Measurements from ENCODE around the gene HBB. TPM values are rescaled to one million over a fixed set of nuclear protein-coding genes. Genes with fewer than 3 reads are reported as not detected.
"Not testable (repeated sequence)": the region's sequence is repeated elsewhere in the genome, so short reads cannot be mapped to it uniquely, and the experiment has no call there.

The HBB gene
- not detected for total RNA-seq

DNA sequence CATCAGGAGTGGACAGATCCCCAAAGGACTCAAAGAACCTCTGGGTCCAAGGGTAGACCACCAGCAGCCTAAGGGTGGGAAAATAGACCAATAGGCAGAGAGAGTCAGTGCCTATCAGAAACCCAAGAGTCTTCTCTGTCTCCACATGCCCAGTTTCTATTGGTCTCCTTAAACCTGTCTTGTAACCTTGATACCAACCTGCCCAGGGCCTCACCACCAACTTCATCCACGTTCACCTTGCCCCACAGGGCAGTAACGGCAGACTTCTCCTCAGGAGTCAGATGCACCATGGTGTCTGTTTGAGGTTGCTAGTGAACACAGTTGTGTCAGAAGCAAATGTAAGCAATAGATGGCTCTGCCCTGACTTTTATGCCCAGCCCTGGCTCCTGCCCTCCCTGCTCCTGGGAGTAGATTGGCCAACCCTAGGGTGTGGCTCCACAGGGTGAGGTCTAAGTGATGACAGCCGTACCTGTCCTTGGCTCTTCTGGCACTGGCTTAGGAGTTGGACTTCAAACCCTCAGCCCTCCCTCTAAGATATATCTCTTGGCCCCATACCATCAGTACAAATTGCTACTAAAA lies at the start of gene HBB:
Gene HBB (minus strand): TSS at position 340 of the 579 bp plus-strand sequence. CDS start 50 bp downstream, at position 290.
- no peaks in the 10 kb centered on the region for H3K4me1 Mint-ChIP-seq
- H3K27me3 Mint-ChIP-seq = no peaks in the 10 kb centered on the region
- no peaks in the 10 kb centered on the region for H3K36me3 Mint-ChIP-seq (ENCODE audit: low read depth)
- POLR2A ChIA-PET = no interaction called here
- H3K27ac Mint-ChIP-seq = no peak within 1 kb of the TSS
- CTCF ChIA-PET = no interaction called here
- DNase-seq = no peak
- no peak within 1 kb of the TSS for H3K4me3 Mint-ChIP-seq
- no peaks in the 10 kb centered on the region for H3K9me3 Mint-ChIP-seq

DNA sequence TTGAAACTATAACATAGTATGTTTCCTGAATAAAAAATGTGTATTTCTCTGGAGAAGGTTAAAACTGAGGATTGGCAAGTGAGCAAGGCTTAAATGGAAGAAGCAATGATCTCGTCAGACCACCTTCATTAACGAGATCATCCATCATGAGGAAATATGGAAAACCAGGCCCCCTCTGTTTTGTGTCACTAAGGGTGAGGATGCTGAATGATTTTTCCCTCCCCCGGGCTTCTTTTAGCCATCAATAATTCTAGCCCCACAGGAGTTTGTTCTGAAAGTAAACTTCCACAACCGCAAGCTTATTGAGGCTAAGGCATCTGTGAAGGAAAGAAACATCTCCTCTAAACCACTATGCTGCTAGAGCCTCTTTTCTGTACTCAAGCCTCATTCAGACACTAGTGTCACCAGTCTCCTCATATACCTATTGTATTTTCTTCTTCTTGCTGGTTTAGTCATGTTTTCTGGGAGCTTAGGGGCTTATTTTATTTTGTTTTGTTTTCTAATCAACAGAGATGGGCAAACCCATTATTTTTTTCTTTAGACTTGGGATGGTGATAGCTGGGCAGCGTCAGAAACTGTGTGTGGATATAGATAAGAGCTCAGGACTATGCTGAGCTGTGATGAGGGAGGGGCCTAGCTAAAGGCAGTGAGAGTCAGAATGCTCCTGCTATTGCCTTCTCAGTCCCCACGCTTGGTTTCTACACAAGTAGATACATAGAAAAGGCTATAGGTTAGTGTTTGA lies 48.7 kb upstream of the HBB start:
- no peak for DNase-seq
- no peaks in the 10 kb centered on the region for H3K9me3 Mint-ChIP-seq
- ChIA-PET CTCF (interaction anchor here (1.4 kb wide), 1 partner anchor 8 kb away, joined by 3 read pairs; no protein-coding TSS in a partner anchor), POLR2A (no interaction called here)
- H3K36me3 Mint-ChIP-seq (ENCODE audit: low read depth) = no peaks in the 10 kb centered on the region
- H3K4me1 Mint-ChIP-seq = peaks cover 4% of the 10 kb centered on the region
- no peak overlapping the region for H3K4me3 Mint-ChIP-seq
- H3K27me3 Mint-ChIP-seq = peaks cover 3% of the 10 kb centered on the region
- H3K27ac Mint-ChIP-seq = no peak overlapping the region

DNA sequence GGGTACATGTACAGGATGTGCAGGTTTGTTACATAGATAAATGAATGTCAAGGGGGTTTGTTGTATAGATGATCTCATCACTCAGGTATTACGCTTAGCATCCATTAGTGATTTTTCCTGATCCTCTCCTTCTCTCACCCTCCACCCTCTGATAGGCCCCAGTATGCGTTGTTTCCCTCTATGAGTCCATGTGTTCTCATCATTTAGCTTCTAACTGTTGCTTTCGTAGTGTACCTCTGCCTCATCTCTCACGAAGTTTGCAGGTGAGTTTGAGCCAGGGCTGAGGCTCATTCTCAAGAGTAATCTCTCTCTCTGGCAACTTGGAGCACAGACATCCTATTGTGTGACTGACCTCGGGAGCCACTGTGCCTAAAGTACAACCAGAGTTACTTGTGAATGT lies 47.5 kb upstream of the HBB start:
- DNase-seq = no peak
- H3K27ac Mint-ChIP-seq = no peak overlapping the region
- H3K4me1 Mint-ChIP-seq = no peaks in the 10 kb centered on the region
- H3K4me3 Mint-ChIP-seq = no peak overlapping the region
- POLR2A ChIA-PET = no interaction called here
- H3K36me3 Mint-ChIP-seq (ENCODE audit: low read depth) = no peaks in the 10 kb centered on the region
- CTCF ChIA-PET = interaction anchor here (1.4 kb wide), 1 partner anchor 10 kb away, joined by 3 read pairs; no protein-coding TSS in a partner anchor
- H3K9me3 Mint-ChIP-seq = no peaks in the 10 kb centered on the region
- peaks cover 3% of the 10 kb centered on the region for H3K27me3 Mint-ChIP-seq

DNA sequence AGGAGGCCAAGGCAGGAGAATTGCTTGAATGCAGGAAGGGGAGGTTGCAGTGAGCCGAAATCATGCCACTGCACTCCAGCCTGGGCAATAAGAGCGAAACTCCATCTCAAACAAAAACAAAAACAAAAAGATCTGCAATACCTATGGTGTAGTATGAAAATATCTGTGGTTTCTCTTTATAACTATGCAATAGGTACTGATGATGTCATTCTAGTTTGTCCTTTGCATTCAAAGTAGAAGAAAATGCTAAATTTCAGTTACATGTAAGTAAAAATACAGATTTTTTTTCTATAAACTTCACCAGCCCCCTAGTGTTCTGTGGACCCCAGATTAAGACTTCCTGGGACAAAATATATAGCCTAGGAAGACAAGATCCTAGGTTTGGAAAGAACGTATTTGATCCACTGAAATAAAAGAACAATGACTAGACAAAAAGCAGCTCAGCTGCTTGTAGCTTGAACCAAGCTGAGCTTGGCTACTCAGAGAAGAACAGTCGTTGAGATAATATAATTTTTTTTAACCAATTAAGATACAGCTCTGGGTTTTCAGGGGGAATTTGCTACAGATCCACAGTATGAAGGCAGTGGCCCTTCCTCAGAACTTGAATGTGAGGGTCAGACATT lies 45.6 kb upstream of the HBB start:
- Mint-ChIP-seq H3K27ac (no peak overlapping the region), H3K9me3 (no peaks in the 10 kb centered on the region), H3K36me3 (ENCODE audit: low read depth) (no peaks in the 10 kb centered on the region), H3K4me3 (no peak overlapping the region), H3K27me3 (peaks cover 3% of the 10 kb centered on the region), H3K4me1 (no peaks in the 10 kb centered on the region)
- ChIA-PET POLR2A (no interaction called here), CTCF (no interaction called here)
- no peak for DNase-seq

DNA sequence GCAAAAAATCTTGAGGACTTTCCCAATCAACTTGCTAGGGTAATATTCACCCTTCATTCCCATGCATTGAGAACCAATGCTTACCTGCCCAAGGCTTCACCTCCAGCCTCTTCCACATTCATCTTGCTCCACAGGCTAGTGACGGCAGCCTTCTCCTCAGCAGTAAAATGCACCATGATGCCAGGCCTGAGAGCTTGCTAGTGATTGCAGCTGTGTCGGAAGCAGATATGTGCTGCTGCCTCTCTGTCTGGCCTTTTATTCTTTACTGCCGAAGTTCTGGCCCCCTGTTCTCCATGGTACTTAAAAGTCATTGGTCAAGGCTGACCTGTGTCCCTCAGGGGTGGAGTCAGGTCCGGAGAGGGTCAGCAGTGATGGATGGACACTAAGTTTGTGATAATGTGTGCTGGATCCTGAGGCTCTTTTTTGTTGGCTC lies 42.9 kb upstream of the HBB start, which contains the start of gene HBE1:
Gene HBE1 (minus strand): TSS at position 231 of the 433 bp plus-strand sequence. CDS start 55 bp downstream, at position 176.
- peaks cover 6% of the 10 kb centered on the region for H3K27me3 Mint-ChIP-seq
- POLR2A ChIA-PET = no interaction called here
- H3K4me3 Mint-ChIP-seq = no peak within 1 kb of the TSS
- CTCF ChIA-PET = no interaction called here
- no peak for DNase-seq
- H3K9me3 Mint-ChIP-seq = no peaks in the 10 kb centered on the region
- no peaks in the 10 kb centered on the region for H3K4me1 Mint-ChIP-seq
- no peak within 1 kb of the TSS for H3K27ac Mint-ChIP-seq
- no peaks in the 10 kb centered on the region for H3K36me3 Mint-ChIP-seq (ENCODE audit: low read depth)

DNA sequence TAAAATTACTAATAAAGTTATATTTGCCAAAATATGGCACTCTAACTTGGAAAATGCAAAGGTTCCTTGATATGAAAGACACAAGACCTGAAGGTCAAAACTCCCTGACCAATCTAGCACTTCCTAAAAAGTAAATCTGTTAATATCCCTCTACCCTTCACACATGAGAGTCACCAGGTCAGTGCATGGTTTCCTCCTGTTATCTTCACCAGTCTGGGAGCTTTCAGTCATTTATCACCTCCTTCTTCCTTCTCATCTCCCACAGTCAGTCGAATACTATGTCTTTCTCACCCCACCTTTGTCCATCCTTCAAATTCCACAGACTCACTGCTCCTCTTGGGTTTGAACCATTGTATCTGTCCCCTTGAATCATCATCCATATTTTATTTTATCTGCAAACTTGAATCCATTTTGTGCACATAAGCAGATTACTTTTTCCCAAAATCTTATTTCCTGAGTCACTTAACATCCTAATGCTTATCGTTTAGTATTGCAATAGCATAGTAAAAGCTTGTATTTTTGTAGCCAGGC lies 40.2 kb upstream of the HBB start:
- POLR2A ChIA-PET = no interaction called here
- H3K36me3 Mint-ChIP-seq (ENCODE audit: low read depth) = no peaks in the 10 kb centered on the region
- no peak overlapping the region for H3K4me3 Mint-ChIP-seq
- CTCF ChIA-PET = no interaction called here
- no peak for DNase-seq
- peaks cover 2% of the 10 kb centered on the region for H3K27me3 Mint-ChIP-seq
- H3K9me3 Mint-ChIP-seq = no peaks in the 10 kb centered on the region
- no peak overlapping the region for H3K27ac Mint-ChIP-seq
- H3K4me1 Mint-ChIP-seq = no peaks in the 10 kb centered on the region

DNA sequence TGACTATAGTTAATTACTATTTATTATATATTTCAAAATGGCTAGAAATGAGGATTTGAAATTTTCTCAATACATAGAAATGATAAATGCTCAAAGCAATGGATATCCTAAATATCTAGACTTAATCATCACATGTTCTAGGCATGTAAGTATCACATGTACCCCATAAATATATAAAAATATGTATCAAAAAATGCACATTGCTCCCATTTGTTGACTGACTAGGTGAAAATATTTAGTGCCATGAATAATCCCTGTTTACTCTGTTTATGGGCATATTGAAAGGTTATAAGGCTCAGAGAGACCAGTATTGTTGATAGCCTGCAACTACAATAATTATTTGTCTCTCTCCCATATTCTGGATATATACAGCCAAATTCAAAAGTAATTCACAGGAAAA lies 39.7 kb upstream of the HBB start:
- Mint-ChIP-seq H3K4me3 (no peak overlapping the region), H3K4me1 (no peaks in the 10 kb centered on the region), H3K9me3 (no peaks in the 10 kb centered on the region), H3K27me3 (peaks cover 2% of the 10 kb centered on the region), H3K27ac (no peak overlapping the region), H3K36me3 (ENCODE audit: low read depth) (no peaks in the 10 kb centered on the region)
- DNase-seq = no peak
- CTCF ChIA-PET = no interaction called here
- POLR2A ChIA-PET = no interaction called here

DNA sequence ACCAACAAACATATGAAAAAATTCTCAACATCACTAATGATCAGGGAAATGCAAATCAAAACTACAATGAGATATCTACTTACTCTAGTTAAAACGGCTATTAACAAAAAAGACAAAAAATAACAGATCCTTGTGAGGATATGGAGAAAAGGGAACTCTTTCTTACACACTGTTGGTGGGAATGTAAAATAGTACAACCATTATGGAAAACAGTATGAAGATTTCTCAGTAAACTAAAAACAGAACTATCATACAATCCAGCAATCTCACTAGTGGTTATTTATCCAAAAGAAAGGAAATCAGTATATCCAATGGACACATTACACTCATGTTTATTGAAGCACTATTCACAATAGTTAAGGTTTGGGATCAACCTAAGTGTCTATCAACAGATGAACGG lies 39.0 kb upstream of the HBB start:
- Mint-ChIP-seq H3K27ac (no peak overlapping the region), H3K4me3 (no peak overlapping the region), H3K4me1 (no peaks in the 10 kb centered on the region), H3K36me3 (ENCODE audit: low read depth) (no peaks in the 10 kb centered on the region), H3K27me3 (peaks cover 2% of the 10 kb centered on the region), H3K9me3 (no peaks in the 10 kb centered on the region)
- ChIA-PET POLR2A (no interaction called here), CTCF (no interaction called here)
- DNase-seq = no peak

DNA sequence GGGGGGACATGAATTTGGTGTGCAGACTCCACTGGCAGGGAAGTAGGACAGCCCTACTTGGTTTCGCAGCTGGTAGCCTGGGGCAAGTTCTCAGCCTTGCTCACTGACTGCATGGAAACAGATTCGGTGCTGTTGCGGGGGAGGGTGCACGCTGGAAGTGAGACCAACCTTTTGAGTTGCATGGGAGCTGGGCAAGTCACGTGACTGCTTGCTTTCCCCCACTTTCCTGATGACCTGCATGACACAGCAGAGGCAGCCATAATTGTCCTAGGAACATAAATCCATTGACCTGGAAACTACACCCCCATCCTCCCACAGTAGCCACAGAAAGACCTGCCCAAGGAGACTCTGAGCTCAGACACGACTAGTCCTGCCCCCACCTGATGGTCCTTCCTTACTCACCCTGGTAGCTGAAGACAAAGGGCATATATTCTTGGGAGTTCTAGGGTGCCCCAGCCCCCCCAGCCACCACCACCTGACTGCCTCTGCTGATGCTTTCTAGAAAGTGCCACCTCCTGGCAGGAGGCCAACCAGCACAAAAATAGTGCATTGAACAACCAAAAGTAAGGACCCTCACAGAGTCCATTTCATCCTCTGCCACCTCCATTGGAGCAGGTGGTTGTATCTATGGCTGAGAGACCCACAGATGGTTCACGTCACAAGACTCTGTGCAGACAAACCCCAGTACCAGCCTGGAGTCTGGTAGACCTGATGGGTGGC lies 31.8 kb upstream of the HBB start:
- H3K27ac Mint-ChIP-seq = no peak overlapping the region
- H3K4me3 Mint-ChIP-seq = no peak overlapping the region
- H3K36me3 Mint-ChIP-seq (ENCODE audit: low read depth) = no peaks in the 10 kb centered on the region
- ChIA-PET POLR2A (no interaction called here), CTCF (no interaction called here)
- H3K4me1 Mint-ChIP-seq = no peaks in the 10 kb centered on the region
- H3K9me3 Mint-ChIP-seq = no peaks in the 10 kb centered on the region
- H3K27me3 Mint-ChIP-seq = no peaks in the 10 kb centered on the region
- no peak for DNase-seq

DNA sequence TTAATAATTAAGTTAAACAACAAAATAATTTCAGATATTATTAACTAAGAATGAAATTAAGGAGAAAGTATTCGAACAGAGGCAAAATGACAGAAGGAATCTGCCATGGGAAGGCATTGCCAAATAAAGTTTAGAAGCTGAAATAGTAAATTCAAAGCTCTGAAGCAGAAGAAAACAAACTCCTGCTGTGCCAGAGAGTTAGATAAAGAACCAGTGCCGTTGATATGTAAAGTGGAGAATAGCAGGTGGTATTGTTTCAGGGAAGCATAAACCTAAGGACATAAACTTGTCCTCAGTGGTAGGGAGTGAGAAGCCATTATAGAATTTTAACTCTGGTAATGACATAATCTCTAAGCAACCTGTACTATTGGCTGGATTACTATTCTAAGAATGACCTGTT lies 30.4 kb upstream of the HBB start:
- CTCF ChIA-PET = no interaction called here
- Mint-ChIP-seq H3K4me3 (no peak overlapping the region), H3K36me3 (ENCODE audit: low read depth) (no peaks in the 10 kb centered on the region), H3K27ac (no peak overlapping the region), H3K9me3 (no peaks in the 10 kb centered on the region), H3K27me3 (no peaks in the 10 kb centered on the region), H3K4me1 (no peaks in the 10 kb centered on the region)
- DNase-seq = no peak
- POLR2A ChIA-PET = no interaction called here

DNA sequence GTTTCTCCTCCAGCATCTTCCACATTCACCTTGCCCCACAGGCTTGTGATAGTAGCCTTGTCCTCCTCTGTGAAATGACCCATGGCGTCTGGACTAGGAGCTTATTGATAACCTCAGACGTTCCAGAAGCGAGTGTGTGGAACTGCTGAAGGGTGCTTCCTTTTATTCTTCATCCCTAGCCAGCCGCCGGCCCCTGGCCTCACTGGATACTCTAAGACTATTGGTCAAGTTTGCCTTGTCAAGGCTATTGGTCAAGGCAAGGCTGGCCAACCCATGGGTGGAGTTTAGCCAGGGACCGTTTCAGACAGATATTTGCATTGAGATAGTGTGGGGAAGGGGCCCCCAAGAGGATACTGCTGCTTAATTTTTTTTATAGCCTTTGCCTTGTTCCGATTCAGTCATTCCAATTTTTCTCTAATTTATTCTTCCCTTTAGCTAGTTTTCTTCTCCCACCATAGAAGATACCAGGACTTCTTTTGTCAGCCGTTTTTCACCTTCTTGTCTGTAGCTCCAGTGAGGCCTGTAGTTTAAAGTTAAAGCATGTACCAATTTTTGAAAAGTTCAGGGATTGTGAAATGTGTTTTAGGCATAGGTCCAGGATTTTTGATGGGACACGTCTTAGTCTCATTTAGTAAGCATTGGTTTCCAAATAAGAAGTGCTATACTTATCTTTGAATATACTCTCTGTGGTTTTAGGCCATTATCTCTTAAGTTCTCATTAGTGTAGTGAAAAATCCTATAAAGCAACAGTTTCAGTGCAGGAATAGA lies 28.0 kb upstream of the HBB start, which contains the start of gene HBG2:
Gene HBG2 (minus strand): TSS at position 136 of the 768 bp plus-strand sequence. CDS start 53 bp downstream, at position 83.
- H3K9me3 Mint-ChIP-seq; H3K4me1 Mint-ChIP-seq; CTCF ChIA-PET; POLR2A ChIA-PET; H3K27me3 Mint-ChIP-seq; H3K4me3 Mint-ChIP-seq; H3K36me3 Mint-ChIP-seq (ENCODE audit: low read depth); H3K27ac Mint-ChIP-seq; DNase-seq: not testable (repeated sequence)

DNA sequence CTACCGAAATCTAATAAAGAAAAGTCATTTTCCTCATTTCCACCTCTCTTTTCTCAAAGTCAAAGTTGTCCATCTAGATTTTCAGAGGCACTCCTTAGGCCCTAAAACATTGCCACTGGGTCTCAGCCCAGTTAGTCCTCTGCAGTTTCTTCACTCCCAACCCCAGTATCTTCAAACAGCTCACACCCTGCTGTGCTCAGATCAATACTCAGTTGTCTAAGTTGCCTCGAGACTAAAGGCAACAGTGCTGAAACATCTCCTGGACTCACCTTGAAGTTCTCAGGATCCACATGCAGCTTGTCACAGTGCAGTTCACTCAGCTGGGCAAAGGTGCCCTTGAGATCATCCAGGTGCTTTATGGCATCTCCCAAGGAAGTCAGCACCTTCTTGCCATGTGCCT lies 27.2 kb upstream of the HBB start:
- DNase-seq; H3K27me3 Mint-ChIP-seq; H3K4me3 Mint-ChIP-seq; H3K9me3 Mint-ChIP-seq; H3K27ac Mint-ChIP-seq; POLR2A ChIA-PET; H3K36me3 Mint-ChIP-seq (ENCODE audit: low read depth); CTCF ChIA-PET; H3K4me1 Mint-ChIP-seq: not testable (repeated sequence)

DNA sequence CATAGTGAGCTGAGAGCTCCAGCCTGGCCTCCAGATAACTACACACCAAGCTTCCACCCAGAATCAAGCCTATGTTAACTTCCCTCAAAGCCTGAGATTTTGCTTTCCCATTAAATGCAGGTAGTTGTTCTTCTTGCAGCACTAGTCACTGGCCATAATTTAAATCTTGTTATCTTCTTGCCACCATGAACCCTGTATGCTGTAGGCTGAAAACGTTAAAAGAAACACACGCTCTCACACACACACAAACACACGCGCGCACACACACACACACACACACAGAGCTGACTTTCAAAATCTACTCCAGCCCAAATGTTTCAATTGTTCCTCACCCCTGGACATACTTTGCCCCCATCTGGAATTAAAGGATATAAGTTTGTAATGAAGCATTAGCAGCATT lies 26.6 kb upstream of the HBB start:
- POLR2A ChIA-PET, H3K27ac Mint-ChIP-seq, CTCF ChIA-PET: not testable (repeated sequence)

More for the DNA sequence above, 26.6 kb upstream of the HBB start:
- not testable (repeated sequence) for H3K4me3 Mint-ChIP-seq; DNase-seq; H3K36me3 Mint-ChIP-seq (ENCODE audit: low read depth); H3K9me3 Mint-ChIP-seq; H3K27me3 Mint-ChIP-seq; H3K4me1 Mint-ChIP-seq

Data from activated CD4-positive, alpha-beta memory T cell treated with anti-CD3 and anti-CD28 coated beads, Interleukin-2, amount 10 ng/mL, durations not matched to agents 7 days and 5 days (primary cell).